GM19328 (cell line): ENCODE results near the gene RETN.
"Not testable (repeated sequence)": the region's sequence is repeated elsewhere in the genome, so short reads cannot be mapped to it uniquely, and the experiment has no call there.

Experiments used
- ATAC-seq: cut with Tn5 transposase; IDR thresholded peaks from one replicate; pipeline ENCODE4 v1.9.1; 2021; ENCODE audit warnings: mild to moderate bottlenecking, moderate library complexity; ENCODE audit not compliant: unreplicated experiment

RETN gene

DNA sequence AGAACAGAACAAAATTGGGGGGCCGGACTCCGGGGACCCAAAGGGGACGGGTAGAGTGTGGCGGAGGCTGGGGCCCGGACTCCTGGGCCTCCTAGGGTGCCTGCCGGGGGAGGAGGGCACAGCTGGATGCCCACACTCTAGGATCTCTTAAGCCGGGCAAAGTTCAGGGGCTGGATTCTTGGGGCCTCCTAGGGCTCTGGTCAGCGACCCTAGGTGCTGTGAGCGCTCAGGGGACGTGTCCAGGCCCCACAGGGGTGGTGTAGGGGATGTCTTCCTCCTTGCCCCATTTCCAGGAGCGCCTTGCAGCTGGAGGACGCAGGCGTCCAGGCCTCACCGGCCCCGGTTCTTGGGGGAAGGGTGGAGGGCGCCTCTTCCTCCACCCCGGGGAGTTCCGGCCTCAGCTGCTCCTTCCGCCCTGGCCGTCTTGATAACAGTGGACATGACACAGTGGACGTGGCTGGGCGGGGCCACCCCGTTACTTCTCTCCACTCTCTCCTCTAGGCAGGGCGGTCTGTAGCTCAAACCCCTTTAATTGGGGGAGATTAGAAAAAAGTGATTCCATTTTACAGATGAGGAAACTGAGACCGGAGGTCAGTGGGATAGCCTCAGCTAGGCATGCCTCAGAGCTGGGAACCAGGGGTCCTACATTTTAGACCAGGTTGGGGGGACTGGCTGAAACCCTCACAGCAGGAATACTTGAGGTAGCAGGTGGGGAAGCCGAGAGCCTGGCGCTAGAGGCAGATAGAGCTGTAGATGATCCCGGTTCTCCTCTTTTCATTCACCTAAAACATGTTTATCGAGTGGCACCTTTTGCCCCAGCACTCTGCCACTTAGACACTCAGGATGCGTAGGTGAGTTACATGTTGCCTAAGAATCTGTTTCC, 31.2 kb upstream of the RETN start:
- ATAC-seq = peak; percentile 15

DNA sequence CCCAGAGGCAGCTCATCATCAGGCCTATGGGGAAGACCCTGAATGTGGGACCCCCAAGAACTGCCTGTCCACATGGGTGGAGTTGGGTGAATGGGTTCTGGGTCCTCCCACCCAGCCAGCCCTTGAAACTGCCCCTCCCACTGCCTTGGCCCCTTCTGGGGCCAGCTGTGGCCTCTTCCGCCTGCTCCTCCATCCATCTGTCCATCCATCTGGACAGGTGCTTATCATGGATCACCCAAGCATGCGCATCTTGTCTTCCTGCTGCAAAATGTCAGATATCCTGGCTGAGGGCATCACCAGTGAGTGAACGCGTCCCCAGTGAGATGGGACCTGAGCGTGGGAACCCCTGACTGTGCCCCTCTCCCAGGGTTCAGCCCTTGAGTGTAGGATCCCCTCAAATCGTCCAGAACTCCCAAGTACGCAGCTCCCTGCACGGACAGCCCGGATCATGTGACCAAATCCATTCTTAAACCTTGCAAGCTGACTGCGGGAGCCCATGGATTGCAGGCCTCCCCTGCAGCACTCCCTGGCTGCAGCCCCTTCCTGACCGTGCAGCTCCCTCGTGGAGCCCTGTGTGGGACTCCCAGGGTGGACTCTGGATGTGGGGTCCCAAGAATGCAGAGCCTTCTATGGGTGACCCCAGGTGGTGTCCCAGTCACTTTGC, 29.9 kb upstream of the RETN start:
- no peak for ATAC-seq

- no peak for ATAC-seq
These were observed 28.9 kb upstream of the RETN start for GRCh38 chr19:7639863-7640348.

- no peak for ATAC-seq
These were observed 28.0 kb upstream of the RETN start for GRCh38 chr19:7640803-7641202.

GRCh38 chr19:7641290-7642276, 27.3 kb upstream of the RETN start:
- no peak for ATAC-seq

GRCh38 chr19:7642295-7643030, 26.4 kb upstream of the RETN start:
- ATAC-seq = no peak

- ATAC-seq = no peak
These were observed 25.8 kb upstream of the RETN start for GRCh38 chr19:7643031-7643415.

DNA sequence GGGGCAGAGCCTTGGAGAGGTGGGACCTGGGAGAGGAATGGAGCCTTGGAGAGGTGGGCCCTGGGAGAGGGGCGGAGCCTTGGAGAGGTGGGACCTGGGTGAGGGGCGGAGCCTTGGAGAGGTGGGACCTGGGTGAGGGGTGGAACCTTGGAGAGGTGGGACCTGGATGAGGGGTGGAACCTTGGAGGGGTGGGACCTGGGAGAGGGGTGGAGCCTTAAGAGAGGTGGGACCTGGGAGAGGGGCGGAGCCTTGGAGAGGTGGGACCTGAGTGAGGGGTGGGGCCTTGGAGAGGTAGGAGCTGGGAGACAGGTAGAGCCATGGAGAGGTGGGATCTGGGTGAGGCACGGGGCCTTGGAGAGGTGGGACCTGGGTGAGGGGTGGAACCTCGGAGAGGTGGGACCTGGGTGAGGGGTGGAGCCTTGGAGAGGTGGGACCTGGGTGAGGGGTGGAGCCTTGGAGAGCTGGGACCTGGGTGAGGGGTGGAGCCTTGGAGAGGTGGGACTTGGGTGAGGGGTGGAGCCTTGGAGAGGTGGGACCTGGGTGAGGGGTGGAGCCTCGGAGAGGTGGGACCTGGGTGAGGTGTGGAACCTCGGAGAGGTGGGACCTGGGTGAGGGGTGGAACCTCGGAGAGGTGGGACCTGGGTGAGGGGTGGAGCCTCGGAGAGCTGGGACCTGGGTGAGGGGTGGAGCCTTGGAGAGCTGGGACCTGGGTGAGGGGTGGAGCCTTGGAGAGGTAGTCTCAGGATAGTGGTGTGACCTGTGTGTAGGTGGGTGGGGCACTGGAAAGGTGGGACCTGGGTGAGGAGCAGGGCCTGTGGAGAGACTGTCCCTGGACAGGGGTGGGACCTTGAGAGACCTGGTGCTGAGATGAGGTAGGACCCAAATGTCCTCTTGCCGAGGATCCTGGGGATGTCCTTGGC, 25.0 kb upstream of the RETN start:
- ATAC-seq = not testable (repeated sequence)

GRCh38 chr19:7644550-7644877, 24.3 kb upstream of the RETN start:
- no peak for ATAC-seq

DNA sequence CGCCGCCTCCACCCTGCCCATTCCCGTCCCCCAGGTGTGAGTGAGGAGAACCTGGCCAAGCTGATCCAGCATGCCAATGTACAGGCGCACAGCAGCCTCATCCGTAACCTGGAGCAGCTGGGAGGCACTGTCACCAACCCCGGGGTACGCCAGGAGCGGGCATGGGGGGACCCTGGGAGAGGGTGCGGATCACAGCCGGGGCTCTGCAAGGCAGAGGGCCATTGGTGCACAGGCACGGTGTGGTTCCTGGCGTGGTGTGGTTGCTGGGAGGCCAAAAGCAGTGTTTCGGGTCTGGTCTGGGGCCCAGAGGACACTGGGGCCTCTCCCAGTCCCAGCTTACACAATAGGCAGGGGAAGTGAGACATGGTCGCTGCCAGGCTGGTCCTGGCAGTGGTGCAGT, 23.7 kb upstream of the RETN start:
- ATAC-seq = no peak

DNA sequence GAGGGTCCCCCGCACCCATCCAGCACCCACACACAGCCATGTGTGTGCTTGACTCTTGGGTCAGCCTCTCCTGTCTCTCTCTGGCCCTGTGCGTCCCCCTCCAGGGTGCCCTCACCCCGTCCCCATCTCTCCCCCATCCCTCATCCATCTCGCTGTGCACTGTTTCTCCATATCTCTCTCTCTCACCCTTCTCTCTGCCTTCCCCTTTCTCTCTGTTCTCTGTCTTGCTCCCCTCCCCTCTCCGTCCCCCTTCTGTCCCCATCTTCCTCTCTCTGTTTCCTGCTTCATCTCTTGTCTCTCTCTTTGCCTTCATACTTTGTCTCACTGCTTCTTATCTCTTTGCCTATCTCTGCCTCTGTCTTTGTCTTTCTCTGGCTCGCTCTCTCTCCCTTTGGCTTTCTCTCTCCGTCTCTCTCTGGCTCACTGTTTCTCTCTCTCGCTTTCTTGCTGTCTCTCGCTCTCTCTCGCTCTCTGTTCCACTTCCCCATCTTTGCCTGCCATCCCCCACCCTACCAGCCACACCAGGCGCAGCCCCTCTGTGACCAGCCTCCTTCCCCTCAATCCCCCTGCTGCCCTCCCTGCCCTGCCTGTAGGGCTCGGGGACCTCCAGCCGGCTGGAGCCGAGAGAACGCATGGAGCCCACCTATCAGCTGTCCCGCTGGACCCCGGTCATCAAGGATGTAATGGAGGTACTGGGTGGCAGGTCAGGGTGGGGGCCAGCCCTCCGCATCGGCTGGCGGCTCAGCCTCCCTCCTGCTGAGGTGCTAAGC, 23.0 kb upstream of the RETN start:
- no peak for ATAC-seq

- no peak for ATAC-seq
These were observed 22.5 kb upstream of the RETN start for GRCh38 chr19:7646426-7646700.

DNA sequence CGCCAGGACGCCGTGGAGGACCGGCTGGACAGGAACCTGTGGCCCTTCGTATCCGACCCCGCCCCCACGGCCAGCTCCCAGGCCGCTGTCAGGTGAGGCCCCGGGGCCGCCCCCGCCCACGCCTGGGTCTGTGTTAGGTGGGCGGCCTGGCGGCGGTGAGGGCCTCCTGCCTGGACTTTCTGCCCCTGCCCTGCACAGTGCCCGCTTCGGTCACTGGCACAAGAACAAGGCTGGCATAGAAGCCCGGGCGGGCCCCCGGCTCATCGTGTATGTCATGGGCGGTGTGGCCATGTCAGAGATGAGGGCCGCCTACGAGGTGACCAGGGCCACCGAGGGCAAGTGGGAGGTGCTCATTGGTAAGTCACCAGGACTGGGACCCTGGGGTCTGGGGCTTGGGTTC, 21.7 kb upstream of the RETN start:
- ATAC-seq = no peak

GRCh38 chr19:7648265-7649014, 20.4 kb upstream of the RETN start:
- ATAC-seq = no peak

DNA sequence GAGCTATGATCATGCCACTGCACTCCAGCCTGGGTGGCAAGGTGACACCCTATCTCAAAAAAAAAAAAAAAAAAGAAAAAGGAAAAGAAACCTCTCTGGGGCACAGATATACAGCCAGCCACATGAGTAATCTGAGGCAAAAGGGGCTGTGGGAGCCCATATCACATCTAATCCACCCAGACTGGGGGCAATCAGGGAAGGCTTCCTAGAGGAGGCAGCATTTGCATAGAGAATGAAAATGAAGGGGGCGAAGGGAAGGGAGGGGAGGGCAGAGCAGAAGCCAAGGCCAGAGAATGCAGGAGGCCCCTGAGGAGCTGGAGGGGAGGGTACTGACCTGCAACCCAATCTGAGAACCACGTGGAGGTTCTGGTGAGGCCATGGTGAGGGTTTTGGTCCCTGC, 18.7 kb upstream of the RETN start:
- no peak for ATAC-seq

DNA sequence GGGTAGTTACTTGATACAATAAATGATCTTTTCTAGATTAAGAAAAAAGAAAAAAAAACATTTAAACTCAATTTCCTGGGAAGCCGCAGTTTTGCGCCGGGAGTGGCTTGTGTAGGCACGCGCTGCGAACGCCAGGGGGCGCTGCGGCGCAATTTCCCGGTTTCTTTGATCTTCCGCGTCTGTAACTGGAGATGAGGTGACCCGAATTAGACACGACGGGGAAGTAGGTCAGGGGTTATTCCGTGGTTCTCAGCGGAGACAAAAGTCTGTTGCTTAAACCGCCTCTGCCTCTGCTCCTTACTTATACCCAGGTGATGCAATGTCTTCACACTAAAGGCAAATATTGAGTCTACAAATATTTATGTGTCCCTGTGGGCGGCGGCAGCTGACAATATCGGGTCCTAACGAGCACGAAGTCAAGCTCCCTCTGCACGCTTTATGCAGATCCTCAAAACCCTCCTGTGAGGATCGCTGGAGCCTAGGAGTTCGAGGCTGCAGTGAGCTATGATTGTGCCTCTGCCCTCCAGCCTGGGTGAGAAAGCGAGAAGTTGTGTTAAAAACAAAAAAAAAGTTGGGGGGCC, 16.7 kb upstream of the RETN start:
- ATAC-seq = no peak

DNA sequence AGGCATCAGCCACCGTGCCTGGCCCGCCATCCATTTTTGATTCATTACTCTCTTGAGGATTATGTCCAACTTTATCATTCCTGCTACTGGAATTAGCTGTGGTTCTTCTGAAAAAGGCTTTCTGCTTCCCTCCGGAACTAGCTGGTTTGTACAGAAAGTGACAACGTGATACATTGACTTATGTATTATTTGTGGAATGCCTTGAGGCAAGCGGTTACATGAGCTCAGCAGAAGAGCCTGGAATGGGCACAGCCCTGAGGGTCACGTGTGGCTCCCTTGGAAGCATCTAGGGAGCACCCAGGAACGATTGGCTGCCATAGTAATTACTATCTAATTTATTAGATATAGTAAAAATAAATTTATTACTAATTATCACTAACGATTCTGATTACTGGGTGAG, 14.4 kb upstream of the RETN start:
- ATAC-seq = no peak

- ATAC-seq = no peak
These were observed 13.3 kb upstream of the RETN start for GRCh38 chr19:7655581-7655980.
